CD4-positive, alpha-beta T cell treated with Interleukin-21 for 1 hour (primary cell): ENCODE measurements around the gene ZC3H14.
A peak's percentile ranks its signal among the peaks of the same experiment; 100 is the strongest.

Experiments
- DNase-seq: peaks from one replicate; pipeline ENCODE4 v3.0.0-alpha.2; 2020

The ZC3H14 gene

DNA sequence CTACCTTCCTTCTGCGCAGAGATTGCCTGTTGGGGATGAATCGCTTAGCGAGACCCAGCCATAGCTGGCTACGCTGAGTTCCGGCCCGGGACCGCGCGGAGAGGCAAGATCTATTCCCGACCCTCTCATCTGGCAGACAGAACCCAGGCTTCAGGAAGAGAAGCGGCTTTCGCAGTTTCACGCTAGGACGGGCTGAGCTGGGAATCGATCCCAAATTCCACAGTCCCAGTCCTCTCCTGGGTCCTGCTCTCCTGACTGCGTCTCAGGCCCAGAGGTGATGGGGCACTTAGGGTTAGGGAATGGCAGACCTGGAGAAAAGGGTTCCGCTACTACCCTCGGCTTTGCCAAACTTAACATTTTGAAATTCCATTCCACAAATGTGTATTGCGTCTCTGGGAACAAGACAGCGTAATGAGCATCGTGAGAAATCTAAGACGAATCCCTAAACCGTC is 10.8 kb upstream of the ZC3H14 start:
- DNase-seq, result no peak

- DNase-seq, result no peak
These were observed 10.0 kb upstream of the ZC3H14 start for GRCh38 chr14:88552876-88553275.

GRCh38 chr14:88553886-88554456 is 8.9 kb upstream of the ZC3H14 start:
- DNase-seq, result no peak

DNA sequence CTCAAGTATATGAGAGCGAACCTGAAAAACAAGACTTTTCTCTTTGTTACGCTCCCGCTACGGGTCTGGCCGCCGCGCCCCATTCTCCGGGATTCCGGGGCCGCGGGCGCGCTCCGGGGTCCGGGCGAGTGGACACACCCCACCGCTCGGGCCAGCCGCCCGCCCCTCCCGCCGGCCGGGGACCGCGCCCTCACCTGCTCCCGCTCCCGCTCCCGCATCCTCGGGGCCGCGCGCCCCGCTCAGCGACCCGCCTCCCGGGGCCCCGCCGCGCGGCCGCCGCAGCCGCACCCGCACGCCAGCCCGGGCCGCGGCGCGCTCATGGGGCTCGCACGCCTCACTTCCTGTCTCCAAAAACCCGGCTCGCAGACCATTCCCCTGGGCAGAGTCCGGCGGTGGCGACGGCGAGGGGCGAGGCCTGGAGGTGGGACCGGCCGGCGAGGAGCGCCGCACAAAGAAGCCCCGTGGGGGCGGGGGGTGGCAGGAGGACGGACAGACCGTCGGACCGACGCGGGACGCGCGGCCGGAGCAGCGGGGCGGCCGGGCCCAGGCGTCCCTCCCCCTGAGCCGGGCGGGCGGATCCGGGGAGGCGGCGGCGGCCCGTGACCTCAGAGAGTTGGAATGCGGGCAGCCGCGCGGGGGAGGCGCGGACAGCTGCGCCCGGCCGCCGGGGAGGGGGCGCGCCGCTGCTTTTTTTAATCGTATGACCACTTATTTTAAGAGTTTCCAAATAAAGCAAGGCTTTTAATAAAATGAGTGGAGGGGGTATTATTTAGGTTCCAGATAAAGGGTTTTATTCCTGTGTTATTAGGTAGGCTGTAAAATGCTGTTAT is 8.2 kb upstream of the ZC3H14 start, which contains the start of gene PTPN21:
TSS of gene PTPN21 (minus strand) at position 551 of the 830 bp plus-strand sequence. CDS start 4,590 bp downstream, outside the sequence.
- no peak for DNase-seq

- no peak for DNase-seq
These were observed 6.3 kb upstream of the ZC3H14 start for GRCh38 chr14:88556581-88556980.

DNA sequence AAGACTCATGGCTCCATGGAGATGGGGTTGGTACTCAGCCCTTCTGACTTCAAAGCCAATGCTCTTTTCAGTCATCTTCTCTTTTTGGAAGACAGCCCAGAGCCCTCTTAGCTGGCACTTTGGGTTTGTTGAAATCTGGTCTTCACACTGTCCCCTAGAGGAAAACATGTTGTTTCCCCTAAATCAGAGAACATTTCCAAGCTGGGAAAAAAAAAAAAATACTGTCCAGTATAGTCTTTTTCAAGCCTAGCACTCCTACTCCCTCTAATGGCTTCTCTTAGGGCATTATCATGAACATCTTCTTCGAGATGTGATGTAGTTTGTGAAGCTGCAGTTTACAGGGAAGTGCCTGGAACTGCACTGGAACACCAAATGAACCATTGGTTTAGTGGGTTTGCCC is 3.0 kb upstream of the ZC3H14 start:
- no peak for DNase-seq

DNA sequence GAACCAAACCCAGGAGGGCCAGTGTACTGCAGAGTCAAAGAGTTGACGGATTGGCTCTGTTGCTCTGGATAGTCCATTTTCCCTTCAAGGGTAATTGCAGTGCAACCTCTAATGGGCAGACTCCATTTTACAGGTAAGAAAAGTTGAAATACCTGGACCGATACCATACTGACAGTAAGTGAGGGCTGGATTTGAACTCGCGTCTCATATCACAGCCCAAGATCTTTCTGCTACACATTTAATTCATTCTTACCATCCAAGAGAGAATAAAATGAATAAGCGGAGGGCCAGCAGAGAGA is 356 bp upstream of the ZC3H14 start:
- DNase-seq, result no peak

DNA sequence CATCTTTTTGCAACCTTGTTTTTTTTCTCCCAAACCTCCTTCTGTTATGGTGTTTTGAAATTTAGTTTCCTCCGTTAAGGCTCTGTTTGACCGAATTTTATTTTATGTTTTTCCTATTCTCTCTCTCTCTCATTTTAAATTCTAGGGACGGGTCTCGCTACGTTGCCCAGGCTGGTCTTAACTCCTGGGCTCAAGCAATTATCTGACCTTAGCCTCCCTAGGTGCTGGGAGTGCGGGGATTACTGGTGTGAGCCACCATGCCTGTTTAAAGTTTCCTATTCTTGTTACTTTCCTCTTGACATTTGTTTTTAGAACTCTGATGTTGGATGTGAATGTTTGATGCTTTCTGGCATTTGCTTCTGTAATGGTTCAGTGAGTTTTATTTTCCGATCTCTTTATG is 1.0 kb downstream of the ZC3H14 start:
- DNase-seq, result no peak

- no peak for DNase-seq
These were observed 2.6 kb downstream of the ZC3H14 start for GRCh38 chr14:88565427-88565826.

DNA sequence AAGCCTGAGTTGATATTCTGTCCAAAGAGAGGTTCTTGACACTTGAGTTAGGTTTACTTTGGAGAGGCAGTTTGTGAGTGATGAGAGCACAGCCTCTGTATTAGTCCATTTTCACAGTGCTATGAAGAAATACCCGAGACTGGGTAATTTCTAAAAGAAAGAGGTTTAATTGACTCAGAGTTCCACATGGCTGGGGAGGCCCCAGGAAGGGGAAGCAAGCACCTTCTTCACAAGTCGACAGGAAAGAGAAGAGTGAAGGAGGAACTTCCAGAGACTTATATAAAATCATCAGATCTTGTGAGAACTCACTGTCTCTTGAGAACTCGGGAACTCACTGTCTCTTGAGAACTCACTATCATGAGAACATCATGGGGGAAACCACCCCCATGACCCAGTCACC is 5.4 kb downstream of the ZC3H14 start:
- DNase-seq, result no peak

DNA sequence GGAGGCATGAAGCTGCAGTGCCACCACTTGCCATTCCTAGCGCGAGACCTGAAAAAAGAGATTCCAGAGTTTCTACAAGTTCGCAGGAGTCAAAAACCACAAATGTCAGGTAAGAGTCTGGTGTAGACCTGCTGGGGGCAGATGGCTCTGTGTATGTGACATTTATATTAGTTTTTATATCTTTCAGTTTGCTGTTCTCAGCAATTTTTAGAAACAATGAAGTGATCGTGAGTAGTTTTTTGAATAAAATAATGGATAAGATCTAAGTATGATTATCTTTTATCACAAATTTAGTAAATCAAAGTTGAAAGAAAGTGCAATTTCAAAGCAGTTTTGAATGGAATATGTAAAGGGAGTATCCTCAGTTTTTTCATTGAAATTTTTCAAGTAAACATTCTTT is 9.3 kb downstream of the ZC3H14 start:
- DNase-seq, result no peak

DNA sequence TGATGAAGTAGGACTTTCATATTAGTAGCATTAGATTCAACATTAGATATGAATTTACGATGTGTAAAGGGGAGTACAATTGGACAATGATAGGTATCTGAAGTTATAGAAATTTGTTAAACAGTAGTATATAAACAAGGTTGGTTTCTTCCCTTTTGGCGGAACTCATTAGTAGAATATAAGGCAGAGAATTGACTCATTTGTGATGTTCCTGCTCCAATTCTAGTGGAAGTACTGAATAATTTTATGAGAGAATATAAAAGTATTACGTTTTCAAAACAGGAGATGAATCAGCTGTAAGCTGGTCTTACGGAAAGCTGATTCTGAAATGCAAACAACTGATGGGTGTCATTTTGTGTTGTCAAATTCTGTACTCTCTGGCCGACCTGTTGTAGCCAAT is 13.4 kb downstream of the ZC3H14 start:
- DNase-seq, result no peak

DNA sequence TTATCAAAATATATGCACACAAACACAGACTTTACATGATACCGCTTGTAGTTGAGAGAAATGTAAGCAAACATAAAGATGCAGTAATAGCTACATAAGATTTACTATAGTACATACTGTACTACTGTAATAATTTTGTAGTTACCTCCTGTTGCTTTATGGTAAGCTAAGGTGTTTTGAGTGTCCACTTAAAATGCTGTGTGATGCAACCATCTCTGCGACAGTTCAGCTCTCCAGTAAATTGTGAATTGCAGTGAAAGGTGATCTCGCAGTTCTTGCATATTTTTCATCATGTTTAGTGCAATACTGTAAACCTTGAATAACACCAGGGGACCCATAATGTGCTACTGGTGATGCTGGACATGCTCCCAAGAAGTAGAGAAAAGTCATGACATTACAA is 21.6 kb downstream of the ZC3H14 start:
- DNase-seq, result no peak

DNA sequence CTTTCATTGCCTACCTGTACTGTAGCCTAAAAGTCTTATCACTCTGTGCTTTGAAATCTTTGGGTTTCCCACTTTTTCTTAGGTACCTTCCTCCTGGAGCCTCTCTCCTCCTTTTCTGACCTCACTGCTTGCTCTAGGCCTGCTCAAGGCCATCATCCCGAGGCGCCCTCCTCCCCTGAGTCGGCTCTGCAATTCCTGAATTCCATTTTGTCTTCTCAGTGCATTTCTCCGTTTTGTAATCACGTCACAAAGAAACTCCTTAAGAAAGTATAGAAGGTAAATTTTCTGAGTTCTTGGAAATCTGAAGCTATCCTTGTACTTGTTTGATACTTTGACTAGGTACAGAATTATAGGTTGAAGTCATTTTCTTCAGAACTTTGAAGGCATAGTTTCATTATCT is 25.2 kb downstream of the ZC3H14 start:
- DNase-seq, result no peak

DNA sequence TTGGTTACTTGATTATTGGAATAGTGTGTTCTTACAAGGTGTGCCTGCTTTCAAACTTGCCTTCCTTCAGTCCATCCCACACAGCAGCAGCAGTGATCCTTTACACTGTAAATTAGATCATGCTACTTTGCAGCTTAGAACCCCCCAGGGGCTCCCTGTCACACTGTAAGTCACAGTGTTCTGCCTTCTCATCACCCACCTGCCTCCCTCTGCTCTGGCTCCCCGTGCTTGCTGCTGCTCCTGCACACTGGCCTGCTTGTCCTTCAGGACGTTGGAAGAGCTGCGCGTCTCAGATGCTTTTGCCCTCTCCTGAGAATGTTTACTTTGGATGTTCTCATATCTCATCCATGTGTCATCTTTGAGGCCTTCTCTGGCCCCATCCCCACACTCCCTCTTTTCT is 27.3 kb downstream of the ZC3H14 start:
- DNase-seq, result no peak

- DNase-seq, result no peak
These were observed 29.2 kb downstream of the ZC3H14 start for GRCh38 chr14:88592031-88592430.

DNA sequence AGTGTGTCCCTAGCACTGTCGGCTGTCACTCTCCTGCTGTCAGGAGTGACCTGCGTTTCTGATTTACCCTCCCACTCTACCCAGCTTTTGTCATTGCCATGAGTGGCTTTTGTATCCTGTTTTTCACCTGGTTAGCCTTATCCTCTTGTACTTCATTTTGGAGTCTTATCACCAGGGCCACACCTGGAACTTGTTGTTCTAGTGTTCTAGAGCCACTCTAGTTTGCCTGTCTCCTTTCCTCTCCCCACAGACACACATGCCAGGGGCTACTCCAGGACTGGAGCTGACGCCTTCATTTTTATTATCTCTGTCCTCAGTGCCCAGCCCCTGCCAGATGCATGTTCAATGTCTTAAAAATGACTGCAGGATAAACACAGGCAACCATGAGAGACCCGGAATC is 34.2 kb downstream of the ZC3H14 start:
- no peak for DNase-seq

DNA sequence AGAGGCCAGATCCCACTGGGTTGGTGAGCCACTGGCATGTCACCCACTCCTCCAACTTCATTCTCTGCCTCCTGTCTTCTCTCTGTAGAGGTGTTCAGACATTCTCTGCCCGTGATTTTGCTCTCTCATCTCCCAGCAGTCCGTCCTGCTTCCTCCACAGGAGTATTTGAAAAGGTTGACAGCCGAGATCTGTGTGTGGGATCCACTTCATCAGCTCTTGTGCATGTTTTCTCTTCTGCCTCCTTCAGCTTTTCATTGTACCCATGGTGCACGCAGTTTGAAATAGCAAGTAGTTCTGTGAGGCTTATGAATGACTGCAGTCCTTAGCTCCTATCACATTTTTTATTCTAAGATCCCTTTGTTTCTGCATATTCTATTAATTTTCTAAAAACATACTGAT is 34.8 kb downstream of the ZC3H14 start:
- no peak for DNase-seq

DNA sequence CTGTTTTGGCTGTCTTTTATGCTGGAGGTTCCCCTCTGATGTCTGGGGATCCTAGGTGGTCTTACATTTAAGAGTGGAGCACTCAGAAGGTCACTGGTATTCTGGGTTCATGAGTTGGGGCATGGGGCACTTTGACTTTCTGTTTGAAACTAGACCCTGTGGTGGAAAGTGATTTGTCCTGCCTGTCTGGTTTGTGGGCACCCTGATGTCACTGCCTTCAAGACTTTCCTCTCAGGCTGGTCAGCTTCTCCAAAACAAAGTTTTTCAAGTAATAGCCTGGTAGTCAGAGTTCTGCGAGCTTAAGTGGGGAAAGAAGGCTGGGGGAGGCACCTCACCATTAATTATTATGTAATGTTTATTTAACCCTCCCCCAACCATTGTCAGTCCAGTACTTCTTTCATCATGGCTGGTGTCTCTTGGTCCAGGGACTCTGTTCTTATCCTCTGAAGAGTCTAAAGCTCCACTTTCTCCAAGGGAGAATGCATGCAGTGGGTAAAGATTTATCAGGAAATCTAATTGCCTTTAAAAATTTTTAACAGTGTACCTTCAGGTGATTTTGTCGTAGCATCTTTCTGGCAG is 35.3 kb downstream of the ZC3H14 start:
- no peak for DNase-seq

GRCh38 chr14:88599326-88599725 is 36.5 kb downstream of the ZC3H14 start:
- DNase-seq, result no peak

DNA sequence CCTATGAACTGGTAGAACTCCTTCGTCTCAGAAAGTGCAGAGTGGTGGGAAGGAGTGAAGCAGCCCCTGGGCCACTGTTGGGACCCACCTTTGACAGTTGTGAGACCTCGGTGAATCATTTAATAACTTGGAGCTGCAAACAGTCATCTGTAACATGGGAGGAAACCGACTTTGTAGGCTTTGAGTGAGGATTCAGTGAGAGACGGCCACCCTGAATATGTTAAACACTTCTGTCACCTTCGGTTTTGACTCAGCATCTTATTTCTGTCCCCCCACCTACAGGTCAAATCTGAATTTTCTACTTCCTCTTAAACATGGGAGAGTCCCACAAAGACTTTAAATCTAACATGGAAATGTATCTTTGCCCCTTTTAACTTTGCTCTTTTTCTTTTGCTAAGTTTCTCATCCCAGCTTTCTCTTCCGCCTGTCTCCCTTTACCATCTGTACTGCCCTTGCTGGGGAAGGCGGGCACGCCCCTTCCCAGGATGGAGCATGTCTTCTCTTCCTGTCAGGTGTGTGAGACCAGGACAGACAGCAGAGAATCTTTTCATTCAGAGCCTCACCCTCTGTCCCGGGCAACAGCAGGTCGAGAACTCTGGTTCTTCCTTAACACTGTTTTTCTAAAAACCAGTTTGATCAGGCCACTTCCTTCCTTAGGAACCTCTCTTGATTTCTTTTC is 37.1 kb downstream of the ZC3H14 start:
- peak; percentile 5 for DNase-seq

DNA sequence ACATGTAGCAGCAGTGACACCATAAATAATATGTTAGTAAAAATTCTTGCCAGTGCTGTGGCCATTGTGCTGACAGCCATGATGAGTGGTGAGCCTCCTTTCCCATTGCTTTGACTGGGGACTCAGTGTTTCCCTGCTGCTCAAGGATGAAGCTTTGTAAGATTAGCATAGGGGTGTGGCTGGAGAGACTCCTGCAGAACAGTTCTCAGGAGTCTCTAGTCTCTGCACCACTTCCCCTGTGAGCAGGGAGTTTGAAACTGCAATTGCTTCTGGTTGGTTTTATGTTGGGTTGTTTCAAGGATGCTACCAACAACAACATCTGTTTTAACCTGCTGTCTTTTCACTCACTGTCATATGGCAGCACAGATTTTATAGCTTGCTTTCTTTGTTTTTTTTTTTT is 41.4 kb downstream of the ZC3H14 start:
- no peak for DNase-seq

DNA sequence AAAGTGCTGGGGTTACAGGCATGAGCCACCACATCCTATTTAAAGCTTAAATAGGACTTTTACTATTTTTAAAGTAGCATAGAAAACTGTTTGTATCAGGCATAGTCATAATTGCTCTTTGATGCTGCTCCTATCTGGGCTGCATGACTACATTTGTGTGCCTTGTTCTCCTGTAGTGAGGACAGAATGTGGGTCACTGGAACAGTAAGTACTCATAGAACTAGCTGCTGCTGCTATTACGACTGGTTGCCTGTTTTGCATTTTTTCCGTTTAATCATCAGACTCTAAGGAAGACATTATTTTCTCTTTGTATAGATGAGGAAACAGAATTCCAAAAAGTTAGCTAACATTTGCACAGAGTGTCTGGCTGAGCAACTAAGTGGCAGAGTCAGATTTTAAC is 42.8 kb downstream of the ZC3H14 start:
- DNase-seq, result no peak

- DNase-seq, result no peak
These were observed 45.0 kb downstream of the ZC3H14 start for GRCh38 chr14:88607829-88608228.
